Colonic mucosa (tissue), 4 donors: Measurements from ENCODE around the gene ARNT2. TPM values are rescaled to one million over a fixed set of nuclear protein-coding genes. Genes with fewer than 3 reads are reported as not detected.

Experiments
- DNase-seq: peaks from one replicate; pipeline ENCODE4 v3.0.0-alpha.2; 2020
- H3K27ac ChIP-seq: fragments of 200-600 bp; one replicate; pipeline ENCODE4 v1.8.0; 2021
- H3K27me3 ChIP-seq: fragments of 200-600 bp; one replicate; pipeline ENCODE4 v1.8.0; 2021
- H3K36me3 ChIP-seq: fragments of 200-600 bp; one replicate; pipeline ENCODE4 v1.8.0; 2021
- H3K4me1 ChIP-seq: fragments of 200-600 bp; one replicate; pipeline ENCODE4 v1.8.0; 2021; ENCODE audit warnings: mild to moderate bottlenecking
- H3K4me3 ChIP-seq: fragments of 200-600 bp; one replicate; pipeline ENCODE4 v1.8.0; 2021
- H3K9ac ChIP-seq, 2 donors: one replicate each; pipeline ENCODE4 v1.7.0; 2013; ENCODE audit warnings: control low read depth in 2 of 2, low read depth in 2 of 2, low read length in 2 of 2
- H3K9me3 ChIP-seq: fragments of 200-600 bp; one replicate; pipeline ENCODE4 v1.8.0; 2021
- intact Hi-C: fragments of 100-400 bp; cut with DNase I; formaldehyde crosslinking; loops from one replicate; pipeline ENCODE4 v1.14.1; 2022
- total RNA-seq, 2 donors: library from RNA; stranded (reverse); fragmentation: NEBNext Ultra II Directional in 1 of 2; extraction: Animal tissue kit (Norgen Biotek cat#: 25700) in 1 of 2; gene quantifications; one replicate each; pipeline ENCODE4 v1.2.1, GENCODE V29; 2021
- TF ChIP-seq, protein P1 (sequence below): fragments of 200-600 bp; IDR thresholded peaks from one replicate; pipeline ENCODE4 v1.8.0; 2022; ENCODE audit warnings: antibody characterized with exemption, mild to moderate bottlenecking
- donor health status: healthy.
- donor health status: DM: no; HTN: no; CAD: no.
- donor health status: DM: no; HTN: no; CAD: no.

The ARNT2 gene
- total RNA-seq, 2 donors from 2014 or later: 1.6 to 2.7 TPM

DNA sequence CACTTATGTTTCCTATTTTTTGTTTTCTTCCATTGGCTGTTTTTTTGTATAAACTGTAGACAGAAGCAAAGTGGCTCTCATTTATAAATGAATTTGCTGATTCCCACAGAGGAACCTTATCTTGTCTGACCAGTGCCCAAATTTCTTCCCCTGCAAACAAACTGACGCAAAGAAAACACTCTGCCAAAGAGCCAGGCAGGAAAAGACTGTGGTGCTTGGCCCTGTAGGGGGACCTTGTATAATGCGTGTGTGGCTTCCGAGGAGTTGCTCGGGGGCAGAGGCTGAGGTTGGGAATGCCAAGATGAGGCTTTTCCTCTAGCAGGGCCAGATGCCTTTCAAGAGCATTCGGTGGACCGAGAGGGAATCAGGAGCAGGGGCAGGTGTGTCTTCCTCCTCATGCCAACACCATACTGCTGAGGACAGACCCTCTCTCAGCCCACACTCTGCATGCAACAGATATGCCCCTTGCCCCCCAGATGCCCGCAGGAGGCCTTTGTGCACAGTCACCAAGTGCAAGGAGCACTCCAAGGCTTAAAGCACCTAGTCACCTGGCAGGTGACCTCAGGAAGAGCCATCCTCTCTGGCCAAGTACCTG, 186.7 kb downstream of the ARNT2 start:
- H3K4me3 ChIP-seq: no peak overlapping the region
- H3K27me3 ChIP-seq: no peaks in the 10 kb centered on the region
- TF ChIP-seq, protein P1, sequence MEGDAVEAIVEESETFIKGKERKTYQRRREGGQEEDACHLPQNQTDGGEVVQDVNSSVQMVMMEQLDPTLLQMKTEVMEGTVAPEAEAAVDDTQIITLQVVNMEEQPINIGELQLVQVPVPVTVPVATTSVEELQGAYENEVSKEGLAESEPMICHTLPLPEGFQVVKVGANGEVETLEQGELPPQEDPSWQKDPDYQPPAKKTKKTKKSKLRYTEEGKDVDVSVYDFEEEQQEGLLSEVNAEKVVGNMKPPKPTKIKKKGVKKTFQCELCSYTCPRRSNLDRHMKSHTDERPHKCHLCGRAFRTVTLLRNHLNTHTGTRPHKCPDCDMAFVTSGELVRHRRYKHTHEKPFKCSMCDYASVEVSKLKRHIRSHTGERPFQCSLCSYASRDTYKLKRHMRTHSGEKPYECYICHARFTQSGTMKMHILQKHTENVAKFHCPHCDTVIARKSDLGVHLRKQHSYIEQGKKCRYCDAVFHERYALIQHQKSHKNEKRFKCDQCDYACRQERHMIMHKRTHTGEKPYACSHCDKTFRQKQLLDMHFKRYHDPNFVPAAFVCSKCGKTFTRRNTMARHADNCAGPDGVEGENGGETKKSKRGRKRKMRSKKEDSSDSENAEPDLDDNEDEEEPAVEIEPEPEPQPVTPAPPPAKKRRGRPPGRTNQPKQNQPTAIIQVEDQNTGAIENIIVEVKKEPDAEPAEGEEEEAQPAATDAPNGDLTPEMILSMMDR: no peak
- H3K9ac ChIP-seq: no peak overlapping the region
- no peaks in the 10 kb centered on the region for H3K9me3 ChIP-seq
- intact Hi-C loops: no loop called here
- no peak for DNase-seq
- no peaks in the 10 kb centered on the region for H3K36me3 ChIP-seq
- no peaks in the 10 kb centered on the region for H3K4me1 ChIP-seq
- H3K27ac ChIP-seq: no peak overlapping the region

DNA sequence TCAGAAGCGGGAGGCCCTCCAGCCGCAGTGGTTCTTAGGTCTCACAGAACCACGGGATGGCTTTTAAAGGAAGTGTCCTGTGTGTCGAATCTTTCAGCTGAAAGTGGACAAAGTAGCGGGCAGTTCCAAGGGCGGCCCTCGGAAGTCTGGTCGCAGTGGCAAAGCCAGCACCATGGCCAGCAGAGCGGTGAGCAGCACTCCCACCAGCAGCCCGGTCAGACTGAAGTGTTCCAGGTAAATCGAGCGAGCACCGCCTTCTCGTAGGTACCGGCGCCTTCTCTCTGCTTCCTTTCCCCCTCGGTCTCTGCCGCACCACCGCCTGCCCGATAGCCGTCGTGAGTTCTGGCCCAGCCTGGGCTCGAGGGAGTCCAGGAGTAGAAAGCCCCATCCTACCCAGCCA, 187.3 kb downstream of the ARNT2 start:
- H3K4me1 ChIP-seq: no peaks in the 10 kb centered on the region
- no peaks in the 10 kb centered on the region for H3K27me3 ChIP-seq
- no peaks in the 10 kb centered on the region for H3K9me3 ChIP-seq
- no peak overlapping the region for H3K9ac ChIP-seq
- no peaks in the 10 kb centered on the region for H3K36me3 ChIP-seq
- TF ChIP-seq, protein P1: no peak
- H3K4me3 ChIP-seq: no peak overlapping the region
- no peak for DNase-seq
- no peak overlapping the region for H3K27ac ChIP-seq
- intact Hi-C loops: no loop called here

DNA sequence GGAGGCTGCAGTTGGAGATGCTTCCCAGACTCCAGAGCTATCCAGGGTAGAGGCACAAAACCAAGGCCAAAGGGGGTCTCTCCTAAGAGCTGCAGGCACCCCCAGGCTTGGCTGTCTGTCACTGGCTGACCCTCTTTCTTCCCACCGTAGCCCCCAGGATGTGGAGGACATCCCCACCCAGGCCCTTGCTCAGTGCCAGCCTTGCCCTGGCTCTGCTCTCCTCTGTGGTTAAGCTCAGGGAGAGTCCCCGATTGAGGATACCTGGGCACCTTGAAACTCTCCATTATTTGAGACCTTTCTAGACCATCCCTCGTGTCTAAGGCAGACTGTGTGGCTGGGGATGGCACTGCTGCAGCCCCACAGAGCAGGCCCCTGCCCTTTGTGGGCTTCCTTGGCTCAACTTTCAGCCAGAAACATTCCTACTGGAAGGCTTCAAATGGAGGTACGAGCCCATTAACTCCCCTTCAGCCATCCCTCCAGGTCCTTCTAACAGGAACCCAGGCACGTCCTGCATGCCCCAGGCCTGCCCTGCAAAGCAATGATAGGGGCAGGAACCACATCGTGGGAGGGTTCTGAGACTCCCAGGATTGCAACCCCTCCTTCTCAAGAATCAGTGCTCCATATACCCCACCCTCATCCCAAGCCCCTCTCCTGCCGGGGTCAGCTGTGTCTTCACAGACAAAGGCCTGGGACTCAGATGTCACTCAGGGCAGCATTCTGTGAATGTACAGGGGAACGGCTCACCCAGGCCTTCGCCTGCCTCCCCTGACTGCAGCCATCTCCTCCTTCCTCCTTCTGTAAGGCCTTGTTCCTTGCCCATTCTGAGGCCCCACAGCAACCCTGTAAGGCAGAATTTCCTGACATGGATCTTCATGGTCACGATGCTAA, 188.0 kb downstream of the ARNT2 start:
- Histone ChIP-seq H3K27me3 (no peaks in the 10 kb centered on the region), H3K27ac (no peak overlapping the region), H3K9ac (no peak overlapping the region), H3K4me3 (no peak overlapping the region), H3K4me1 (no peaks in the 10 kb centered on the region), H3K36me3 (no peaks in the 10 kb centered on the region), H3K9me3 (no peaks in the 10 kb centered on the region)
- TF ChIP-seq, protein P1: no peak
- intact Hi-C loops: no loop called here
- DNase-seq: no peak

DNA sequence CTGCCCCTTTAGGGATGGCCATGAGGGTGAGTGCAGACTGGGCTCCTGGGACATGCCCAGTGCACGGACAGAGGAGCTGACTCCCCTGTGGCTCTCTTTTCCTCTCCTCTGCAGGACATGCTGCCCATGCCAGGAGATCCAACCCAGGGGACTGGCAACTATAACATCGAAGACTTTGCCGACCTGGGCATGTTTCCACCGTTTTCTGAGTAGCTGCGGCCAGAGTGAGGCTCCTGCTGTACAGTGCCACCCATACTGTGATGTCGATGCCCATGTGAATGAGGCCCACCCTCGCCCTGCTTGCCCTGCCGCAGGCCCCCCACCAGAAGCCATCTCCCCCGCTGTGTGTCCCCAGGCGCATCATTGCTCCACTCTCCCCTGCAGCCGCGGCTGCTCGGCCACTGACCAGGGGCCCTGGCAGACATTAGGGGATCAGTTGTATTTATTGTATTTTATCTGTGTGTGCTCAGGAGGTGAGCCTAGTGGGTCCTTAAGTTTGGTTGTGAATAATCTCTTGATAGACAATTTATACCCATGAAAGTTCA, 189.4 kb downstream of the ARNT2 start:
- no peaks in the 10 kb centered on the region for H3K36me3 ChIP-seq
- TF ChIP-seq, protein P1: no peak

DNA sequence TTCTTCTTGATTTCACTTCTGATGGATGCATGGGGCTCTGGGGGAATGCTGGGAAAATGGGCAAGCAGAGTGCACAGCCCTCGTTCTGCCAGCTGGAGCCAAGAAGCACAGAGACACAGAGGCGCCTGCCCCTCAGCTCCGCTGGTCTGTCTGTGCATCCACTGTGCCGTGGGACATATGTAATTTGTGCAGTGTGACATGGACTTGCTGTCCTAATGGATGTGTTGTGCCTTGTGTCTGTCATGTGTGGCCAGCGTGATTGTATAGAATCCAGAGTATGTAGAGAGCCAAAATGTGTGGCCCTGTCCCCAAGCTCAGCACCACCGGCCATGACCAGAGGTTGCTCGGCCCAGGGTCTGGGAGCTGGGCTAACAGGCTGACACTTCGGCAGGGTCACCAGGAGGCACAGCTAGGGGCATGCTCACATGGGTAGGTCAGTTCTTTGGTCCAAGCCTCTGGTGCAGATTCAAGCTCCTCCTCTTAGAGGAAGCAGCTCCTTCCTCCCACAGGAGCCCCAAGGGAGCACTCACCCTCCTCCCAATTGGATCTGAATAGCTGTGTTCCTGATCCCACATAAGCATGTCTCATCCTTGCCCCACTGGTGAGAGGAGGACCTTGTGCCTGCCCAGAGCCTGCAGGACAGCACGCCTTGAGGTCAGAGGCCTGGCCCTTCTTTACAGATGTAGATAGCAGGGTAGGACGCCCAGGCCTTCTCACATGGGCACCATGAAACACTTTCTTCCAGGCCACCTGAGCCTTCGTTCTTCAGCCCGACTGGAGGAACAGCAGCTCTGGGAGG, 190.1 kb downstream of the ARNT2 start:
- H3K27me3 ChIP-seq: no peaks in the 10 kb centered on the region
- no peaks in the 10 kb centered on the region for H3K9me3 ChIP-seq
- TF ChIP-seq, protein P1: no peak
- H3K9ac ChIP-seq: no peak overlapping the region
- no peak overlapping the region for H3K4me3 ChIP-seq
- H3K36me3 ChIP-seq: no peaks in the 10 kb centered on the region
- H3K27ac ChIP-seq: no peak overlapping the region
- DNase-seq: no peak
- H3K4me1 ChIP-seq: no peaks in the 10 kb centered on the region
- intact Hi-C loops: no loop called here

More for the DNA sequence above, 189.4 kb downstream of the ARNT2 start:
- intact Hi-C loops: no loop called here
- Histone ChIP-seq H3K9ac (no peak overlapping the region), H3K4me1 (no peaks in the 10 kb centered on the region), H3K27ac (no peak overlapping the region), H3K4me3 (no peak overlapping the region), H3K27me3 (no peaks in the 10 kb centered on the region), H3K9me3 (no peaks in the 10 kb centered on the region)
- DNase-seq: no peak
